K562 (cell line): ENCODE results near the gene PIGL. TPM values are rescaled to one million over a fixed set of nuclear protein-coding genes. Genes with fewer than 3 reads are reported as not detected.

Source experiments
- ATAC-seq: fragments of 200-7000 bp; cut with Tn5 transposase; 3 replicates; pipeline ENCODE4 v1.9.1; 2020; ENCODE audit warnings: moderate library complexity
- BruUV-seq: library from RNA; stranded (reverse); fragments of 400-500 nt; replicated peaks from 2 replicates; lab custom pipeline; 2021; lab: Mats Ljungman, UMichigan
- CTCF ChIA-PET: fragments of 300-600 bp; formaldehyde crosslinking; extraction: SDS; loops from one replicate; lab custom pipeline; 2021; ENCODE audit warnings: low intra/inter-chr PET ratio; lab: Yijun Ruan, JAX
- POLR2A ChIA-PET: fragments of 300-600, 350-650 bp; sonication (Branson Sonifier 250); formaldehyde crosslinking; extraction: SDS; loops from one replicate; lab custom pipeline; 2021; ENCODE audit warnings: antibody characterized with exemption, inconsistent platforms; lab: Yijun Ruan, JAX
- DNase-seq, 4 experiments: peaks; one replicate each; pipeline versions ENCODE4 v3.0.0 to v3.0.0-alpha.2; 2011 to 2018; ENCODE audit warnings: low spot score in 3 of 4, mixed read lengths in 3 of 4; ENCODE audit errors: extremely low read depth in 1 of 4
- FAIRE-seq: peaks from 2 replicates; lab custom pipeline; 2011; peaks lifted over from hg19 to GRCh38; lab: Jason Lieb, UNC
- H2AFZ ChIP-seq: 2 replicates; pipeline ENCODE4 v1.6.0; 2011; ENCODE audit warnings: low read depth, low read length, control low read depth, inconsistent platforms
- H3K27ac ChIP-seq: fragments of 200-600 bp; 3 replicates; pipeline ENCODE4 v1.8.0; 2011; ENCODE audit warnings: low read depth, mild to moderate bottlenecking, control low read depth, inconsistent platforms, low read length, moderate library complexity, mixed read lengths; ENCODE audit errors: extremely low read depth
- H3K27me3 ChIP-seq, 2 experiments: fragments of 300-600 bp in 1 of 2; 2 replicates in 1 of 2; 3 replicates in 1 of 2; pipeline versions ENCODE4 v1.6.0 to v1.8.0; 2011; ENCODE audit warnings: inconsistent platforms in 2 of 2, low read length in 2 of 2, mild to moderate bottlenecking in 1 of 2, mixed read lengths in 1 of 2, moderate library complexity in 1 of 2; ENCODE audit not compliant: control insufficient read depth in 2 of 2, insufficient read depth in 2 of 2
- H3K36me3 ChIP-seq: fragments of 300-600 bp; 3 replicates; pipeline ENCODE4 v1.8.0; 2011; ENCODE audit warnings: mild to moderate bottlenecking, low read length, inconsistent platforms; ENCODE audit not compliant: control insufficient read depth, insufficient read depth
- H3K4me1 ChIP-seq, 2 experiments: fragments of 200-600 bp in 1 of 2; replicated peaks in 1 of 2; 2 replicates in 1 of 2; 3 replicates in 1 of 2; pipeline versions ENCODE4 v1.5.1 to v1.8.0; 2011; ENCODE audit warnings: inconsistent platforms in 2 of 2, low read length in 2 of 2, mild to moderate bottlenecking in 1 of 2, mixed read lengths in 1 of 2, moderate library complexity in 1 of 2; ENCODE audit not compliant: control insufficient read depth in 2 of 2, insufficient read depth in 2 of 2
- H3K4me2 ChIP-seq: 2 replicates; pipeline ENCODE4 v1.6.1; 2011; ENCODE audit warnings: low read length, control low read depth, inconsistent platforms, mixed read lengths; ENCODE audit not compliant: insufficient read depth
- H3K4me3 ChIP-seq: fragments of 200-600 bp; sonication (generic), shearing (Covaris generic); 2 replicates; pipeline ENCODE4 v1.5.1; 2016; ENCODE audit warnings: control low read depth, inconsistent platforms
- H3K79me2 ChIP-seq: fragments of 200-600 bp; 3 replicates; pipeline ENCODE4 v1.8.0; 2011; ENCODE audit warnings: low read length, inconsistent platforms; ENCODE audit not compliant: control insufficient read depth, insufficient read depth
- H3K9ac ChIP-seq, 2 experiments: 2 replicates each; pipeline versions ENCODE4 v1.6.0 to v1.6.1; 2011; ENCODE audit warnings: low read depth in 2 of 2, low read length in 2 of 2, control low read depth in 1 of 2, inconsistent platforms in 1 of 2, mild to moderate bottlenecking in 1 of 2, mixed read lengths in 1 of 2; ENCODE audit not compliant: insufficient read depth in 1 of 2
- H3K9me1 ChIP-seq: one replicate; pipeline ENCODE4 v1.6.0; 2011; ENCODE audit warnings: inconsistent platforms, mild to moderate bottlenecking, low read length, moderate library complexity; ENCODE audit not compliant: control insufficient read depth, insufficient read depth
- H3K9me3 ChIP-seq: replicated peaks from 2 replicates; pipeline ENCODE4 v1.5.1; 2011; ENCODE audit warnings: low read depth, low read length, inconsistent platforms; ENCODE audit not compliant: control insufficient read depth, insufficient read depth
- H4K20me1 ChIP-seq: replicated peaks from 2 replicates; pipeline ENCODE4 v1.6.1; 2011; ENCODE audit warnings: low read length, inconsistent platforms, mixed read lengths; ENCODE audit not compliant: control insufficient read depth, insufficient read depth
- CREB3 ChIP-seq: fragments of 450-650 bp; conservative IDR thresholded peaks from 2 replicates; pipeline ENCODE4 v1.6.1; 2016; ENCODE audit warnings: missing genetic modification characterization, low read depth, mild to moderate bottlenecking, missing compliant biosample characterization, moderate library complexity
- GABPA ChIP-seq: fragments of 200-800 bp; sonication (Bioruptor generic); conservative IDR thresholded peaks from 2 replicates; pipeline ENCODE4 v1.6.1; 2016; ENCODE audit warnings: low read depth, missing genetic modification characterization, missing compliant biosample characterization
- MED1 ChIP-seq: sonication (generic); formaldehyde crosslinking; IDR thresholded peaks from 2 replicates; pipeline ENCODE4 v1.8.1; 2023; ENCODE audit warnings: missing genetic modification reagents, borderline replicate concordance
- MXI1 ChIP-seq: IDR thresholded peaks from 2 replicates; pipeline ENCODE4 v1.6.1; 2011; ENCODE audit warnings: low read depth, mild to moderate bottlenecking, improper control_type of control experiment, low read length
- RFX5 ChIP-seq: IDR thresholded peaks from 2 replicates; pipeline ENCODE4 v1.6.1; 2011; ENCODE audit warnings: low read depth, mild to moderate bottlenecking, improper control_type of control experiment, low read length
- RFX7 ChIP-seq: fragments of 250-450 bp; sonication (Bioruptor Pico); IDR thresholded peaks from 2 replicates; pipeline ENCODE4 v1.5.1; 2021; ENCODE audit warnings: mild to moderate bottlenecking
- TSC22D4 ChIP-seq: fragments of 450-650 bp; IDR thresholded peaks from 2 replicates; pipeline ENCODE4 v1.6.1; 2016; ENCODE audit warnings: missing genetic modification characterization, missing biosample characterization, control low read depth
- ZNF507 ChIP-seq: conservative IDR thresholded peaks from 2 replicates; pipeline ENCODE4 v1.6.1; 2017; ENCODE audit warnings: missing genetic modification characterization, missing compliant biosample characterization
- ZSCAN32 ChIP-seq: fragments of 450-650 bp; formaldehyde crosslinking; IDR thresholded peaks from 2 replicates; pipeline ENCODE4 v1.4.0; 2020; ENCODE audit warnings: mild to moderate bottlenecking, moderate library complexity
- WGBS: fragments of 100-300 bp; shearing (Covaris generic); methylation state at CpG from one replicate; pipeline ENCODE4 v1.1.6; 2016; ENCODE audit warnings: low coverage, mixed read lengths; ENCODE audit not compliant: insufficient coverage; ENCODE audit errors: missing lambda C conversion rate; 5-methylcytosine and 5-hydroxymethylcytosine counted together
- in situ Hi-C: fragments of 300-500 bp; cut with MboI; formaldehyde crosslinking; loops from 4 replicates; pipeline ENCODE4 v1.15.0; 2018; ENCODE audit warnings: inconsistent platforms, mixed read lengths
- intact Hi-C: fragments of 100-400 bp; cut with micrococcal nuclease; formaldehyde crosslinking; loops from 2 replicates; pipeline ENCODE4 v1.14.2; 2022
- polyA plus RNA-seq, 8 experiments: library from polyadenylated mRNA; depleted of rRNA in 4 of 8; stranded (reverse) in 5 of 8; unstranded in 3 of 8; fragments of >200 nt; fragmentation: Nextera tagmentation in 2 of 8; fragmentation: Illumina TruSeq in 1 of 8; extraction: Ambion mirVana in 2 of 8; extraction: Trizol in 1 of 8; gene quantifications; 2 replicates each; pipeline versions ENCODE4 v1.2.1 to v1.2.3, GENCODE V29; 2011 to 2014; ENCODE audit warnings: inconsistent platforms in 1 of 8, missing spikeins in 1 of 8
- total RNA-seq, 7 experiments: library from RNA; depleted of rRNA in 6 of 7; stranded (reverse); fragments of >200 nt in 6 of 7; fragmentation: Illumina TruSeq in 2 of 7; extraction: Trizol in 2 of 7; gene quantifications; 2 replicates each; pipeline versions ENCODE4 v1.2.1 to v1.2.3, GENCODE V29; 2011 to 2021; ENCODE audit warnings: low replicate concordance in 1 of 7

The PIGL gene
- total and polyA plus RNA-seq, 9 of the 15 experiments (the other 6 are each of a cell fraction or from before 2014, with no cell fraction given) = 19.9 to 55.3 (median 29.6) TPM

GRCh38 chr17:16259926-16260325, 42.9 kb downstream of the PIGL start:
- no TSS peak for BruUV-seq
- H4K20me1 ChIP-seq = no peaks in the 10 kb centered on the region
- intact Hi-C loops = no loop called here
- in situ Hi-C loops = no loop called here
- no peaks in the 10 kb centered on the region for H3K79me2 ChIP-seq
- CTCF ChIA-PET = no interaction called here
- DNase-seq (no peak), FAIRE-seq (no peak)
- H3K27ac ChIP-seq = no peak overlapping the region
- H3K4me3 ChIP-seq = no peak overlapping the region
- no peaks in the 10 kb centered on the region; a peak in 2 of 5 replicates for H3K4me1 ChIP-seq
- no peaks in the 10 kb centered on the region for H3K36me3 ChIP-seq
- H3K27me3 ChIP-seq = no peaks in the 10 kb centered on the region
- TF ChIP-seq GABPA (no peak), RFX5 (no peak), CREB3 (tag) (no peak), ZSCAN32 (CRISPR knock-in tag) (no peak), MXI1 (no peak), MED1 (CRISPR knock-in tag) (no peak), TSC22D4 (no peak), RFX7 (CRISPR knock-in tag) (no peak), ZNF507 (tag) (no peak)
- TF ChIP-seq, all 486 proteins: peak for 0
- Histone ChIP-seq H3K9ac (no peak overlapping the region), H3K4me2 (no peak overlapping the region), H3K9me1 (no peaks in the 10 kb centered on the region), H3K9me3 (no peaks in the 10 kb centered on the region), H2AFZ (no peak overlapping the region)
- no peak for ATAC-seq
- POLR2A ChIA-PET = no interaction called here
- 100% methylated on average over 3 of the region's 6 CpGs for WGBS
